ENCODE measurements around the gene KMT5C.

The KMT5C gene

DNA sequence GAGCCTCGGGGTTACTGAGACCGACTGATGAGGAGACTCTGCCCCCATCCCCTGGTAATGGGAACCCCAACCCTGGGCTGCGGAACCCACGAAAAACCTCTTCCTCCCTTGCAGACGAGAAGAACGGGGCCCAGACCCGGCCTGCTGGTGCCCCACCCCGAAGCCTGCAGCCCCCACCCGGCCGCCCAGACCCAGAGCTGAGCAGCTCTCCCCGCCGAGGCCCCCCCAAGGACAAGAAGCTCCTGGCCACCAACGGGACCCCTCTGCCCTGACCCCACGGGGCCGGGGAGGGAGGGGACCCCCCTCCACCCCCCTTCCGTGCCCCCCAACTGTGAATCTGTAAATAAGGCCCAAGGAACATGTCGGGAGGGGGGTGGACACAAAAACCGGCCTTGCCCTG, 27.9 kb upstream of the KMT5C start:
- no peaks in the 10 kb centered on the region for H3K36me3 ChIP-seq (replicated peaks; ENCODE audit: low read depth, low read length)
- no peaks in the 10 kb centered on the region for H3K79me2 ChIP-seq (ENCODE audit: low read length)
- H3K9me3 ChIP-seq (ENCODE audit: insufficient read depth, low read length): no peaks in the 10 kb centered on the region
- H3K4me1 ChIP-seq (ENCODE audit: low read length): no peaks in the 10 kb centered on the region
- H2AFZ ChIP-seq (ENCODE audit: low read depth, low read length): no peak overlapping the region
- H3K9ac ChIP-seq (ENCODE audit: low read length): no peak overlapping the region
- H4K20me1 ChIP-seq (ENCODE audit: insufficient read depth, low read length): no peaks in the 10 kb centered on the region
- H3K4me3 ChIP-seq (ENCODE audit: low read length): no peak overlapping the region
- no peak overlapping the region for H3K27ac ChIP-seq (ENCODE audit: low read length)
- no peak overlapping the region for H3K4me2 ChIP-seq (ENCODE audit: low read length)
- no peaks in the 10 kb centered on the region for H3K27me3 ChIP-seq (ENCODE audit: low read depth, low read length)
- TF ChIP-seq EZH2phosphoT487 (IDR thresholded peaks at IDR 0.05; ENCODE audit: low read depth): no peak
- TF ChIP-seq, protein P1, sequence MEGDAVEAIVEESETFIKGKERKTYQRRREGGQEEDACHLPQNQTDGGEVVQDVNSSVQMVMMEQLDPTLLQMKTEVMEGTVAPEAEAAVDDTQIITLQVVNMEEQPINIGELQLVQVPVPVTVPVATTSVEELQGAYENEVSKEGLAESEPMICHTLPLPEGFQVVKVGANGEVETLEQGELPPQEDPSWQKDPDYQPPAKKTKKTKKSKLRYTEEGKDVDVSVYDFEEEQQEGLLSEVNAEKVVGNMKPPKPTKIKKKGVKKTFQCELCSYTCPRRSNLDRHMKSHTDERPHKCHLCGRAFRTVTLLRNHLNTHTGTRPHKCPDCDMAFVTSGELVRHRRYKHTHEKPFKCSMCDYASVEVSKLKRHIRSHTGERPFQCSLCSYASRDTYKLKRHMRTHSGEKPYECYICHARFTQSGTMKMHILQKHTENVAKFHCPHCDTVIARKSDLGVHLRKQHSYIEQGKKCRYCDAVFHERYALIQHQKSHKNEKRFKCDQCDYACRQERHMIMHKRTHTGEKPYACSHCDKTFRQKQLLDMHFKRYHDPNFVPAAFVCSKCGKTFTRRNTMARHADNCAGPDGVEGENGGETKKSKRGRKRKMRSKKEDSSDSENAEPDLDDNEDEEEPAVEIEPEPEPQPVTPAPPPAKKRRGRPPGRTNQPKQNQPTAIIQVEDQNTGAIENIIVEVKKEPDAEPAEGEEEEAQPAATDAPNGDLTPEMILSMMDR (IDR thresholded peaks at IDR 0.05; ENCODE audit: low read depth, low read length): no peak

DNA sequence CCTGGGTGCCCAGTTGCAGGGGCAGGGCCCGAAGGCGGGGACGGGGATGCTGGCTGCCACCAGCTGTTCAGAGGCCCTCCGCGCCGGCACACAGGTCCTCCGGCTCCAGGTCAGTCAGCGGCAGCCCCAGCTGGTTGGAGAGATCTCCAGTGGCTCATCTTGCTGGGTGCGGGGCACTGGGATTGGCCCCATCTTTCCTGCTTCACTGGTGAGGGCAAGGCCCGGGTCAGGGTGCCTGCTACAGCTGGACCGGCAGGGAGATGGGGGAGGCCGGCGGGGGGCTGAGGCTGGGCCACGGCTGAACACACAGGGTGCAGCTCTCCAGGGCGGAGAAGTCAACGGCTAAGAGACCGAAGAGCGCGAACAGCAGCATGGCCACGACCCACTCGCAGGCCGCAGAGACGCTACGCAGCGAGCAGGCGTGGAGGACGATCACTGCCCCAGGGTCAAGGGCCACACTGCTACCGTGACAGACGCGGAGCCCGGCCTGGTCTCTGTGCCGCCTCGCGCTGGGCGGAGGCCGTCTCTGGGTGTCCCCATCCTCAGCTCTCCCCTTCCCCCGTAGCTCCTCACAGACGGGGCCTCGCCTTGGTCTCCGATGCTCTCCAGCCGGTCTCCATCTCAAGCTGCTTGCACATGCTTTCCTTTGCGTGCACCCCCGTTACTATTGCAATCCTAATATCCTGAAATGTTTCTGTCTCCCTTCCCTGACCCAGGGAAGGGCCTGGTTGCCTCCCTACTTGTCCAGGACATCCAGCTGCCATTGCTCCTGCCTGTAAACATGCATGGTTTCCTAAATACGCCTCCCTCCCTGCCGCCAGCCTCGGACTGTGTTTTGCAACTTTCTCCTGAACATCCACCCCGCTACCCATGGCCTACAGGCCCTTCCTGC, 26.8 kb upstream of the KMT5C start:
- TF ChIP-seq, protein P1 (IDR thresholded peaks at IDR 0.05; ENCODE audit: low read depth, low read length): no peak
- TF ChIP-seq EZH2phosphoT487 (IDR thresholded peaks at IDR 0.05; ENCODE audit: low read depth): no peak
- no peak overlapping the region for H3K9ac ChIP-seq (ENCODE audit: low read length)

DNA sequence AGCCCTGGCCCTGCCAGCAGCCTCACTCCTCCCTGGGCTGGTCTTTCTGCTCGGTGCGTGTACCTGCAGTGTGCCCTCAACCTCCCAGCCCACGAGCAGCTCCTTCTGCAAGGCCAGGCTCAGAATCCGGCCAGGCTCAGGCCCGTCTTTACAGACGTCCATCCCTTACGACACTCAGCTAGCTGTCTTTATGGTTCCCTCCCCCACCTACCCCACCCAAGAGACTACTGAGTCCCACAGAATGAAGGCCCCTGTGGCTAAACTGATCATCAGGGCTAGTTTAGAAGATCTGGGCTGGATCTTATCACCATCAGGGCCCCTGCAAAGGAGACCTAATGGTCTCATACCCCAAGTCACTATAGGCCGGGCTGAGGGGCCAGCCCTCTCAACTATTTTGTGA, 25.3 kb upstream of the KMT5C start:
- Histone ChIP-seq H3K27me3 (ENCODE audit: low read depth, low read length) (no peaks in the 10 kb centered on the region), H4K20me1 (ENCODE audit: insufficient read depth, low read length) (no peaks in the 10 kb centered on the region), H3K4me2 (ENCODE audit: low read length) (no peak overlapping the region), H3K9me3 (ENCODE audit: insufficient read depth, low read length) (no peaks in the 10 kb centered on the region), H3K27ac (ENCODE audit: low read length) (no peak overlapping the region), H2AFZ (ENCODE audit: low read depth, low read length) (no peak overlapping the region), H3K4me3 (ENCODE audit: low read length) (no peak overlapping the region), H3K9ac (ENCODE audit: low read length) (no peak overlapping the region), H3K36me3 (replicated peaks; ENCODE audit: low read depth, low read length) (no peaks in the 10 kb centered on the region), H3K4me1 (ENCODE audit: low read length) (no peaks in the 10 kb centered on the region), H3K79me2 (ENCODE audit: low read length) (no peaks in the 10 kb centered on the region)
- TF ChIP-seq, protein P1 (IDR thresholded peaks at IDR 0.05; ENCODE audit: low read depth, low read length): no peak
- no peak for TF ChIP-seq EZH2phosphoT487 (IDR thresholded peaks at IDR 0.05; ENCODE audit: low read depth)

More for the DNA sequence above, 26.8 kb upstream of the KMT5C start:
- H3K9me3 ChIP-seq (ENCODE audit: insufficient read depth, low read length): no peaks in the 10 kb centered on the region
- no peak overlapping the region for H3K27ac ChIP-seq (ENCODE audit: low read length)
- H2AFZ ChIP-seq (ENCODE audit: low read depth, low read length): no peak overlapping the region
- no peaks in the 10 kb centered on the region for H3K4me1 ChIP-seq (ENCODE audit: low read length)
- no peaks in the 10 kb centered on the region for H3K79me2 ChIP-seq (ENCODE audit: low read length)
- H3K4me2 ChIP-seq (ENCODE audit: low read length): no peak overlapping the region
- H3K36me3 ChIP-seq (replicated peaks; ENCODE audit: low read depth, low read length): no peaks in the 10 kb centered on the region
- H3K4me3 ChIP-seq (ENCODE audit: low read length): no peak overlapping the region
- no peaks in the 10 kb centered on the region for H3K27me3 ChIP-seq (ENCODE audit: low read depth, low read length)
- no peaks in the 10 kb centered on the region for H4K20me1 ChIP-seq (ENCODE audit: insufficient read depth, low read length)

DNA sequence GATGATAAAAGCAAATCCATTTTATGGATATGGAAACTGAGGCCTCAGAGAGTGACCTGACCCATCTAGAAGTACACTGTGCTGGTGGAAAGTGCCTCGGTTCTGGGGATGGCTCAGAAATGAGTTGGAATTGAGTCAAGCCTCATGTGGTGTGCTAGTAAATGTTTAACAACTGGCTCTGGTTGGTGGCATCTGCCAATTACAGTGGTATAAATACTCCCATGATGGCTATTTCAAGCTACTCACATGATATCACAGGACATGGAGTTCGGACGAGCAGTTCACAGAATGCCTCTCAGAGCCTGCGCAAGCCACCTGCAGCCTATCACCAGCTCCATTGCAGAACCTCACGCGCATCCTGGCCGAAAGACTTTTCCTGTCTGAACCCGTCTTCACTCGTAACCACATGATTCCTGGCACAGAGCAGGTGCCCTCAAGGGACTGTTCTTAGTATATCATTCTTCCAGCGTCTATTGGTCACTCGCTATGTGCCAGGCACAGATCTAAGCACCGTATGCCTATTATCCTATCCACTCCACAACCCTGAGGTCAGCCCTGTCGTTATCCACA, 23.6 kb upstream of the KMT5C start:
- H3K27ac ChIP-seq (ENCODE audit: low read length): no peak overlapping the region
- no peaks in the 10 kb centered on the region for H3K9me3 ChIP-seq (ENCODE audit: insufficient read depth, low read length)
- no peak overlapping the region for H3K4me3 ChIP-seq (ENCODE audit: low read length)
- H3K79me2 ChIP-seq (ENCODE audit: low read length): no peaks in the 10 kb centered on the region
- H3K4me2 ChIP-seq (ENCODE audit: low read length): no peak overlapping the region
- no peak overlapping the region for H2AFZ ChIP-seq (ENCODE audit: low read depth, low read length)
- H3K36me3 ChIP-seq (replicated peaks; ENCODE audit: low read depth, low read length): no peaks in the 10 kb centered on the region
- H3K4me1 ChIP-seq (ENCODE audit: low read length): no peaks in the 10 kb centered on the region
- no peaks in the 10 kb centered on the region for H3K27me3 ChIP-seq (ENCODE audit: low read depth, low read length)
- no peak overlapping the region for H3K9ac ChIP-seq (ENCODE audit: low read length)
- TF ChIP-seq, protein P1 (IDR thresholded peaks at IDR 0.05; ENCODE audit: low read depth, low read length): no peak
- TF ChIP-seq EZH2phosphoT487 (IDR thresholded peaks at IDR 0.05; ENCODE audit: low read depth): no peak
- H4K20me1 ChIP-seq (ENCODE audit: insufficient read depth, low read length): no peaks in the 10 kb centered on the region

Data from OCI-LY3 (cell line).